Endothelial cell of umbilical vein (primary cell): ENCODE results near the gene BNIP2.

ENCODE experiments used
- CTCF ChIP-seq, 2 donors: IDR thresholded peaks; 1 replicate in 1 of 2; 2 replicates in 1 of 2; pipeline ENCODE4 v1.5.1; 2011; ENCODE audit warnings: low read length in 2 of 2, mild to moderate bottlenecking in 2 of 2, moderate library complexity in 2 of 2, control low read depth in 1 of 2, inconsistent platforms in 1 of 2, low read depth in 1 of 2; ENCODE audit not compliant: insufficient read depth in 1 of 2; ENCODE audit errors: extremely low read depth in 1 of 2
- POLR2A ChIP-seq: IDR thresholded peaks from 2 replicates; pipeline ENCODE4 v1.6.1; 2012; ENCODE audit warnings: low read depth, mild to moderate bottlenecking, control low read depth, low read length
- POLR2AphosphoS5 ChIP-seq: IDR thresholded peaks from 2 replicates; pipeline ENCODE4 v1.6.1; 2012; ENCODE audit warnings: low read depth, mild to moderate bottlenecking, control low read depth, low read length, moderate library complexity; ENCODE audit not compliant: insufficient read depth

DNA sequence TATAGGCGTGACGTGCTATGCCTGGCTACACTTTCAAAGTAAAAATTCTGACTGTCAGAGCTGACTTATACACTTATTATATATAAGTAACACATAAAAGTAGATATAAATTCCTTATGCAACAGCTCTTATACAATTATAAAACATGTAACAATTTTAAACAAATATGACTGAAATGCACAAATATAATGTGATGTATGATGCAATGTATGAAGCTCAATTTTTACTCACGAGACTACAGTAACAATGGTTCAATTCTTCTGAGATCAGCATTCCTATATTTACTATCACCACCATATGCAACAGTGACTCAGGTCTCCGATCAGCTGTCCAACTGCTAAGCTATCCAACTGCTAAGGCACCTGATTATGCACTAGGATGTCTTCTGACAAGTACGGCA is 8.2 kb downstream of the BNIP2 start:
- TF ChIP-seq POLR2AphosphoS5 (no peak), POLR2A (no peak), CTCF (IDR thresholded peaks at IDR 0.05; ENCODE audit: extremely low read depth in 1 of 2, insufficient read depth in 1 of 2, low read depth in 1 of 2, low read length in 2 of 2) (no peak)
